Fibroblast of peridontal ligament (primary cell): ENCODE data around the gene TRIP11.
A peak's percentile ranks its signal among the peaks of the same experiment; 100 is the strongest.
"Not testable (repeated sequence)": the region's sequence is repeated elsewhere in the genome, so short reads cannot be mapped to it uniquely, and the experiment has no call there.

Experiments used
- DNase-seq: peaks from one replicate; pipeline ENCODE4 v3.0.0-alpha.2; 2010; ENCODE audit errors: extremely low read depth

Gene TRIP11

GRCh38 chr14:92039719-92040430 lies at the start of gene TRIP11:
Gene TRIP11, minus strand, starts transcription at chr14:92040059. Its CDS starts 374 bp downstream, at chr14:92039685.
- DNase-seq = peak; percentile 90

GRCh38 chr14:92088494-92088893 lies 48.6 kb upstream of the TRIP11 start:
- no peak for DNase-seq

GRCh38 chr14:92074555-92074954 lies 34.7 kb upstream of the TRIP11 start:
- DNase-seq = no peak

- no peak for DNase-seq
Observed at GRCh38 chr14:92058006-92058917, 18.4 kb upstream of the TRIP11 start.

- DNase-seq = no peak
Observed at GRCh38 chr14:92049781-92050180, 9.9 kb upstream of the TRIP11 start.

- DNase-seq = not testable (repeated sequence)
Observed at GRCh38 chr14:92049221-92049620, 9.4 kb upstream of the TRIP11 start.

GRCh38 chr14:92045904-92046303 lies 6.0 kb upstream of the TRIP11 start:
- not testable (repeated sequence) for DNase-seq

- not testable (repeated sequence) for DNase-seq
Observed at GRCh38 chr14:92041766-92042165, 1.9 kb upstream of the TRIP11 start.

- DNase-seq = no peak
Observed at GRCh38 chr14:92041203-92041602, 1.3 kb upstream of the TRIP11 start.

- peak; percentile 39 for DNase-seq
Observed at GRCh38 chr14:92040431-92041051, 682 bp upstream of the TRIP11 start.

- no peak for DNase-seq
Observed at GRCh38 chr14:92039063-92039718, 668 bp downstream of the TRIP11 start.

- no peak for DNase-seq
Observed at GRCh38 chr14:92037989-92038388, 1.9 kb downstream of the TRIP11 start.

- DNase-seq = no peak
Observed at GRCh38 chr14:92035890-92036289, 4.0 kb downstream of the TRIP11 start.

GRCh38 chr14:92033906-92034687 lies 5.8 kb downstream of the TRIP11 start:
- DNase-seq = no peak

- no peak for DNase-seq
Observed at GRCh38 chr14:92033433-92033832, 6.4 kb downstream of the TRIP11 start.

GRCh38 chr14:92026548-92027190 lies 13.2 kb downstream of the TRIP11 start:
- DNase-seq = no peak

- peak; percentile 49 for DNase-seq
Observed at GRCh38 chr14:92022036-92022435, 17.8 kb downstream of the TRIP11 start.

- DNase-seq = no peak
Observed at GRCh38 chr14:92021523-92021922, 18.3 kb downstream of the TRIP11 start.

GRCh38 chr14:92014040-92014439 lies 25.8 kb downstream of the TRIP11 start:
- DNase-seq = peak; percentile 21

GRCh38 chr14:92012121-92012748 lies 27.6 kb downstream of the TRIP11 start:
- DNase-seq = no peak
